ENCODE results near the gene CSTPP1.
"Not testable (repeated sequence)": the region's sequence is repeated elsewhere in the genome, so short reads cannot be mapped to it uniquely, and the experiment has no call there.

CSTPP1 gene

GRCh38 chr11:46913484-46913883 lies 23.1 kb upstream of the CSTPP1 start:
- no peak for DNase-seq

GRCh38 chr11:46914363-46914762 lies 22.2 kb upstream of the CSTPP1 start:
- no peak for DNase-seq

GRCh38 chr11:46914910-46915309 lies 21.7 kb upstream of the CSTPP1 start:
- DNase-seq = no peak

- DNase-seq = peak; percentile 52
These were observed 20.1 kb upstream of the CSTPP1 start for GRCh38 chr11:46916286-46917108.

GRCh38 chr11:46917109-46917761 lies 19.3 kb upstream of the CSTPP1 start:
- DNase-seq = peak; percentile 10

GRCh38 chr11:46917762-46918082 lies 18.8 kb upstream of the CSTPP1 start:
- DNase-seq = peak; percentile 5

GRCh38 chr11:46918083-46918787 lies 18.3 kb upstream of the CSTPP1 start, which contains the start of gene LRP4:
Gene LRP4, minus strand, starts transcription at chr11:46918550. Its CDS starts 171 bp downstream, at chr11:46918379.
- peak; percentile 62 for DNase-seq

GRCh38 chr11:46918788-46919513 lies 17.6 kb upstream of the CSTPP1 start:
- DNase-seq = no peak

GRCh38 chr11:46920755-46921154 lies 15.8 kb upstream of the CSTPP1 start:
- DNase-seq = no peak

- DNase-seq = not testable (repeated sequence)
These were observed 8.6 kb upstream of the CSTPP1 start for GRCh38 chr11:46927928-46928327.

GRCh38 chr11:46928701-46929100 lies 7.9 kb upstream of the CSTPP1 start:
- DNase-seq = not testable (repeated sequence)

- DNase-seq = no peak
These were observed 6.5 kb upstream of the CSTPP1 start for GRCh38 chr11:46930089-46930488.

- DNase-seq = no peak
These were observed 5.6 kb downstream of the CSTPP1 start for GRCh38 chr11:46942172-46942571.

GRCh38 chr11:46944356-46945075 lies 8.0 kb downstream of the CSTPP1 start:
- DNase-seq = no peak

GRCh38 chr11:46947399-46948077 lies 11.0 kb downstream of the CSTPP1 start:
- DNase-seq = no peak

- no peak for DNase-seq
These were observed 12.0 kb downstream of the CSTPP1 start for GRCh38 chr11:46948378-46949131.

GRCh38 chr11:46949297-46949696 lies 12.7 kb downstream of the CSTPP1 start:
- DNase-seq = no peak

GRCh38 chr11:46951864-46952263 lies 15.3 kb downstream of the CSTPP1 start:
- no peak for DNase-seq

GRCh38 chr11:46952553-46952952 lies 16.0 kb downstream of the CSTPP1 start:
- no peak for DNase-seq

- no peak for DNase-seq
These were observed 16.5 kb downstream of the CSTPP1 start for GRCh38 chr11:46953093-46953492.

- no peak for DNase-seq
These were observed 22.2 kb downstream of the CSTPP1 start for GRCh38 chr11:46958777-46959176.
